IPS-15b (cell line): ENCODE measurements around the gene SNX24.
A peak's percentile ranks its signal among the peaks of the same experiment; 100 is the strongest.

Experiments
- H3K27me3 ChIP-seq: one replicate; pipeline ENCODE4 v1.6.1; 2013; ENCODE audit warnings: low read length; ENCODE audit not compliant: control insufficient read depth, insufficient read depth
- H3K36me3 ChIP-seq: one replicate; pipeline ENCODE4 v1.6.1; 2013; ENCODE audit warnings: low read length; ENCODE audit not compliant: control insufficient read depth, insufficient read depth
- H3K4me1 ChIP-seq: one replicate; pipeline ENCODE4 v1.6.1; 2013; ENCODE audit warnings: mild to moderate bottlenecking, low read length; ENCODE audit not compliant: control insufficient read depth, insufficient read depth
- H3K4me3 ChIP-seq: one replicate; pipeline ENCODE4 v1.5.1; 2013; ENCODE audit warnings: low read depth, low read length
- H3K9ac ChIP-seq: one replicate; pipeline ENCODE4 v1.6.1; 2013; ENCODE audit warnings: low read depth, mild to moderate bottlenecking, low read length
- H3K9me3 ChIP-seq: one replicate; pipeline ENCODE4 v1.6.1; 2013; ENCODE audit warnings: mild to moderate bottlenecking, low read length; ENCODE audit not compliant: control insufficient read depth, insufficient read depth

Gene SNX24

DNA sequence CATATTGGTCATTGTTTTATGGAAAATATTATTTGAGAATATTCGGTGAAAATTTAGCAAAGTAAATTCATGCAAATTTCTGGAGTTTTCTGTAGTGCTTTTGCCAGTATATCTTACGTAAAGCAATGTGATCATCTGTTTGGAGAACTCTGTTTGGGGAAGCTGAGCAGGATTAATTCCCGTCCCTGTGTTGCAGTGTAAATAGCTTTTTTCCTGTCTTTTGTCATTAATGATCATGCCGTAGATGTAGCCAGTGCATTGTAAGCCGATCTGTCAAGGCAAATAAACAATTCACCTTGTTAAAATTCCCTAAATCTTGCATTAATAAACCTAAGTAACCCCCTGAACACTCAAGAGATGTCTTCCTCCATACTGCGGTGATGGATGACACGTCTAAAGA lies 151.9 kb downstream of the SNX24 start:
- Histone ChIP-seq H3K36me3 (no peaks in the 10 kb centered on the region), H3K27me3 (no peaks in the 10 kb centered on the region), H3K4me1 (peaks cover 22% of the 10 kb centered on the region), H3K9me3 (no peaks in the 10 kb centered on the region), H3K4me3 (no peak overlapping the region), H3K9ac (no peak overlapping the region)

- Histone ChIP-seq H3K27me3 (no peaks in the 10 kb centered on the region), H3K9me3 (no peaks in the 10 kb centered on the region), H3K9ac (no peak overlapping the region), H3K4me3 (no peak overlapping the region), H3K4me1 (peaks cover 22% of the 10 kb centered on the region), H3K36me3 (no peaks in the 10 kb centered on the region)
Observed at GRCh38 chr5:122999947-123000563, 154.6 kb downstream of the SNX24 start.

DNA sequence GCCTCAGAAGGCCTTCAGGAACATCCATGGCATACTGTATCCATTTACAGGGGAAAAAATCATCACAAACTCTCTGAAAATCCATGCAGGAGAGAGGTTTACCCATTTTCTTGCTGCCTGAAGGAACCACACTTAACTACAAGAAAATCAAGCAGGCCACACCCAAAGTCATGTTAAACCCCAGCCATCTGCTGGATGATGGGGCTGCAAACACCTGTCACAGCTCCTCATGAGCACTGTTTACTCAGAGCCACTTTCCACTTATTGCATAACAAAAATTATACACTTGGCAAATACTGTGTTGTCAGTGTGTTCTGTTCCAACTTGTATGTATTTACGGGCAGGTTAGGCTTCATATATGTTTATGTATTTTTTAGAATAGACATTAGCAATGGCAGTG lies 155.3 kb downstream of the SNX24 start:
- Histone ChIP-seq H3K36me3 (no peaks in the 10 kb centered on the region), H3K27me3 (no peaks in the 10 kb centered on the region), H3K9ac (no peak overlapping the region), H3K4me1 (peaks cover 22% of the 10 kb centered on the region), H3K4me3 (no peak overlapping the region), H3K9me3 (no peaks in the 10 kb centered on the region)

DNA sequence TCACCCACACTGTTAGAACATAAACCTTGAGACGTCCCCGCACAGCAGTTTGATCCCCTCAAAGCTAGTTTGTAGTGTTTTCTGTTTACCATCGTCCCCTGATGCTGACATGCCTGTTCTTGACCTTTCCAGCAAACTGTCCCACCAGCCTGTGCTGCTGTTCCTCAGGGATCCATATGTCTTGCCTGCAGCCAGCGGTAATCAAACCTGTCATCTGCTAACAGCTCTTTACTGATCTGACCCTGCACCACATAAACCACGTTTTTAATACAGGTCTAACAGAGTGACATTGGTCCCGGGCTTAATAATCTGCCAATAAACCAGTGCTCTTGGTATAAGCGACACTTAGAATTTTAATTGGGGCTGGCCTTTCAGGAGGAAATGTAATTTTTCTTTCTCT lies 156.4 kb downstream of the SNX24 start:
- Histone ChIP-seq H3K27me3 (no peaks in the 10 kb centered on the region), H3K4me3 (no peak overlapping the region), H3K9me3 (no peaks in the 10 kb centered on the region), H3K9ac (no peak overlapping the region), H3K36me3 (no peaks in the 10 kb centered on the region), H3K4me1 (peaks cover 20% of the 10 kb centered on the region)

GRCh38 chr5:123007182-123007581 lies 161.8 kb downstream of the SNX24 start:
- Histone ChIP-seq H3K9ac (no peak overlapping the region), H3K36me3 (no peaks in the 10 kb centered on the region), H3K4me3 (no peak overlapping the region), H3K4me1 (no peaks in the 10 kb centered on the region), H3K27me3 (no peaks in the 10 kb centered on the region), H3K9me3 (no peaks in the 10 kb centered on the region)

- Histone ChIP-seq H3K36me3 (no peaks in the 10 kb centered on the region), H3K4me3 (no peak overlapping the region), H3K9ac (no peak overlapping the region), H3K9me3 (no peaks in the 10 kb centered on the region), H3K4me1 (no peaks in the 10 kb centered on the region), H3K27me3 (no peaks in the 10 kb centered on the region)
Observed at GRCh38 chr5:123007754-123008153, 162.3 kb downstream of the SNX24 start.

DNA sequence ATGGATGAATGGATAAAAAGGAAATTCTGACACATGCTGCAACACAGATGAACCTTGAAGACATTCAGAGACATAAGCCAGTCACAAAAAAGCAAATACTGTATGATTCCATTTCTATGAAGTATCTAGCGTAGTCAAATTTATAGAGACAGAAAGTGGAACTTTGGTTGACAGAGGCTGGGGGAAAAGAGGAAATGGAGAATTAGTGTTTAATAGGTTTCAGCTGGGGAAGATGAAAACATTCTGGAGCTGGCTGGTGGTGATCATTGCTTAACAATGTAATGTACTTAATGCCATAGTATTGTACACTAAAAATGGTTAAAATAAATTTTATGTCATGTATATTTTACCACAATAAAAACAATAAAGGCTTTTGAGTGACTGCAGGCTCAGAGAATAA lies 166.9 kb downstream of the SNX24 start:
- Histone ChIP-seq H3K27me3 (no peaks in the 10 kb centered on the region), H3K4me3 (no peak overlapping the region), H3K36me3 (no peaks in the 10 kb centered on the region), H3K4me1 (no peaks in the 10 kb centered on the region), H3K9me3 (no peaks in the 10 kb centered on the region), H3K9ac (no peak overlapping the region)

DNA sequence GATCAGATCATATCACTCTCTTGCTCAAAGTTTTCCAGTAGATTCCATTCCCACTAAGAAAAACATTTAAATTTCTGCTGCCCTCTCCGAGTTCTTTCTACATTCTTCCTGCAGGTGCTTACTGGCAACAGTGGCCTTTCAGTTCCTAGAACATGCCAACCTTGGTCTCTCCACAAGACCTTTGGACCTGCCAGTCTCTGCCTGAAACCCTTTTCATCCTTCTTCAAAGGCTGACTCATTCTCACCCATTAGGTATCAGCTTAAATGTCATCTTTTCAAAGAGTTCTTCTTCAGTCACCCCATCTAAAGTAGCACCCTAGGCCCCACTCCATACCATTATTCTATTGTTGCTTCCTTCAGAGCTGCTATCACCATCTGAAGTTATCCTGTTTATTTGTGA lies 169.3 kb downstream of the SNX24 start:
- Histone ChIP-seq H3K9me3 (no peaks in the 10 kb centered on the region), H3K4me3 (no peak overlapping the region), H3K4me1 (no peaks in the 10 kb centered on the region), H3K36me3 (no peaks in the 10 kb centered on the region), H3K9ac (no peak overlapping the region), H3K27me3 (no peaks in the 10 kb centered on the region)

DNA sequence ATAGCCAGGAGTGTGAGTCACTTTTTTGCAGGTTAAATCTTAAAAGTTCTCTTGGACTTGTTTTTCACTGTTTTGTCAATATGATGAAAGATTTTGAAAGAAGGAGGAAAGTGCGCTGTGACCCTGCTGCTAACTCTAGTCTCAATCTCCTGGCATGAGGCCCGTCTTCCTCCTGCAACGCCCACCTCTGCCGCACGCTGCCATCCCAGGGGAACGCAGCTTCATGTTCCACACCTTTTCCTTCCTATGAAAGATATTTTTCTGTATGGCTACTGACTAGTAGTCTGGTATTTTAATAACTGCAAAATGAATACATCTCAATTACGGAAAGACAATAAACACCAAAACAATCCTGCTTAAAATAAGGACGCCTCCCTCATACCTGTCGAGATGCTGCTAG lies 182.8 kb downstream of the SNX24 start:
- H3K36me3 ChIP-seq, result no peaks in the 10 kb centered on the region
- H3K9me3 ChIP-seq, result no peaks in the 10 kb centered on the region
- H3K4me3 ChIP-seq, result no peak overlapping the region
- H3K4me1 ChIP-seq, result peaks cover 6% of the 10 kb centered on the region
- no peak overlapping the region for H3K9ac ChIP-seq
- no peaks in the 10 kb centered on the region for H3K27me3 ChIP-seq

- no peak overlapping the region for H3K9ac ChIP-seq
- no peaks in the 10 kb centered on the region for H3K9me3 ChIP-seq
- H3K4me3 ChIP-seq, result no peak overlapping the region
- peaks cover 15% of the 10 kb centered on the region for H3K4me1 ChIP-seq
- H3K27me3 ChIP-seq, result peaks cover 24% of the 10 kb centered on the region
- no peaks in the 10 kb centered on the region for H3K36me3 ChIP-seq
Observed at GRCh38 chr5:123033157-123033671, 187.8 kb downstream of the SNX24 start.

- peaks cover 37% of the 10 kb centered on the region for H3K27me3 ChIP-seq
- H3K9ac ChIP-seq, result no peak overlapping the region
- no peaks in the 10 kb centered on the region for H3K36me3 ChIP-seq
- no peaks in the 10 kb centered on the region for H3K9me3 ChIP-seq
- peak overlapping the region; percentile 62 for H3K4me3 ChIP-seq
- peaks cover 15% of the 10 kb centered on the region for H3K4me1 ChIP-seq
Observed at GRCh38 chr5:123035360-123035917, 190.0 kb downstream of the SNX24 start.

- peaks cover 37% of the 10 kb centered on the region for H3K27me3 ChIP-seq
Observed at GRCh38 chr5:123035918-123036390, 190.5 kb downstream of the SNX24 start.

More at GRCh38 chr5:123035918-123036390, 190.5 kb downstream of the SNX24 start:
- peaks cover 15% of the 10 kb centered on the region for H3K4me1 ChIP-seq
- no peaks in the 10 kb centered on the region for H3K36me3 ChIP-seq
- H3K9ac ChIP-seq, result no peak overlapping the region
- H3K4me3 ChIP-seq, result peak overlapping the region; percentile 62
- no peaks in the 10 kb centered on the region for H3K9me3 ChIP-seq
